Stimulated activated CD8-positive, alpha-beta memory T cell treated with anti-CD3 and anti-CD28 coated beads, Interleukin-7, amount 100 ng/mL, for 1 hour (primary cell): ENCODE data around the gene SETD4.

ENCODE experiments used
- DNase-seq, 2 donors: peaks; one replicate each; pipeline ENCODE4 v3.0.0-alpha.2; 2020; ENCODE audit warnings: low read depth in 2 of 2

SETD4 gene

DNA sequence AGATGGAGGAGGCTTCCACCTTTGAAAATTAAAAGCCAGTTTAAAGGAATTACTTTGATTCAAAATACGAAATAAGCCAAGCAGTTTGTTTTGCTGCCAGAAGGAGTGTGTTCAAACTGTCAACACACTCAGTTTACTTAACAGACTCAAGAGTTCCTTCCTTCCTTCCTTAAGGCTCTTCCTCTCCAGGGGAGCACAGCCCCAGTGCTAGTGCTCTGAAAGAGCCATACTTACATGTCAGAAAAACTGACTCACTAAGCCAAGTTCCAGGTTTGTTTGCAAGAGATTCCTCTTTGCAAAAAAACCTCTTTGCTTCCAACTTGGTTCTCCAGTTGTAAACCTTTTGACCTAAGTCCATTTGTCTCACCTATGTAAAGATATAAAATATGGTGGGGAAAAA is 14.3 kb downstream of the SETD4 start:
- DNase-seq, result no peak

DNA sequence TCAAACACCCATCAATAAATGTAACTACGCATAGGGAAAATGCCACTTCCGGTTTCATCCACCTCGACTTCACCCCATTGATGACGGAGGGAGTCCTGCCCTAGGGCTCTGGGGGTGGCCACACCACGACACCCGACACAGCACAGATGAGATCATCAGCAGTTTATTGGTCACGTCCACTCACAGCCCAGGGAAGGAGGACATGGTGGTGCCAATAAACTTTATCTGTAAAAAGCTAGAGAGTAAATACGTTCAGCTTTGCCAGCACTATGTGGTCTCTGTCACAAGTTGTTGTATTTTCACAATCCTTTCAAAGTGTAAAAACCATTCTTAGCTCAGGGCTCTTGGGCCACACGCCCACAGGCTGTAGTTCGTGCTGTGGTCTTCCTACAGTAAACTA is 16.3 kb downstream of the SETD4 start:
- DNase-seq, result no peak

DNA sequence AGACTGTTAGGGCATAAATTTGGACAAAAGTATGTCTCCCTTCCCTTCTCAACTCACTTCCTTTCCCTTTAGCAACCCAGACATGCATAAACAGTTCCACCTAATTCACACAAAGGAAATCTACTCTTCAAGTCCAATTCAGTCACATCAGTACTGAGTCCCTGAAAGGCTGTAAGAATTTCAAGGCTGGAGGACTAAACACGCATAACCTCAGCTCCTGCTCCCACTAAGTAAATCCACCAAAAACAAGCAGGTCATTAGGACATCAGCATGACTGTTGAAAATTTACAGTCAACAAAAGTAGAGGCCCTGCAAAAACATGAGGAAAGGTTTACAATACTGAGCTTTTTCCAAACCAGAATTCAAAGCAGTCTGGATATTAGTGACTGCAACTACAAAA is 18.4 kb downstream of the SETD4 start:
- DNase-seq, result no peak

DNA sequence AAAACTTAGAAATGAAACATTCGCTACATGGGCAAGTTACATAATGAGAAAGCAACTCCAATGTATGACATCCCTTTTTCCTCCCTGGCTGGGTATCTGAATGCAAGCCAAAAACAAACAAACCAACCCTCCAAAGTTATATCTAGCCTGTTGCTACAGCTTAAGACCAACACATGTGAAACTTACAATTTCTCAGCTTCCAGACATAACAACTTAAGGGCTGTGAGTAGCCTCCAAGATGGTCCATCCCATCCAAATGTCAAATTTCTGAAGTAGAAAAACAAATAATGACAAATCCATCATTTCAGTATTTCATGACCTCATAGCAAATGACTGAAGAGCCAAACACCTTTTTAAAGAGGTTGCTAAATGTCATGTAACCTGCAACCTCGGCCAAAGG is 19.9 kb downstream of the SETD4 start:
- no peak for DNase-seq

DNA sequence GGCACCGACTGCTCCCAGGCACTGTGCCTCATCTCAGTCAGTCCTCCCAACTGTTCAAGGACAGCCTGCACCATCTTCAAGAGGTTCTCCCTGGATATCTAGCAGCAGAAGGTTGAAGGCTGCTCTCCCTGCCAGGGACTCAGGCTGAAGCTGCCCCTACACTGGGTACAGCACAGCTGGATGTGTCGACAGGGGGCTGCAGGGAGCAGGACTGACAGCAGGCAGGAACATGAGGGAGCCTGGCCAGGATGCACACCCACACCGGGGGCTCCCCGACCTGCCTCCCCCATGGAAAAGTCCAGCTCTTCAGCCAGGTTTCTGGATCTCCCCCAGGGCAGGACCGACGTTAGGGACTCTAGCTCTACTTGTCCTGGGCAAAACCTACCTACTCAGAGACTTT is 20.5 kb downstream of the SETD4 start:
- DNase-seq, result no peak

DNA sequence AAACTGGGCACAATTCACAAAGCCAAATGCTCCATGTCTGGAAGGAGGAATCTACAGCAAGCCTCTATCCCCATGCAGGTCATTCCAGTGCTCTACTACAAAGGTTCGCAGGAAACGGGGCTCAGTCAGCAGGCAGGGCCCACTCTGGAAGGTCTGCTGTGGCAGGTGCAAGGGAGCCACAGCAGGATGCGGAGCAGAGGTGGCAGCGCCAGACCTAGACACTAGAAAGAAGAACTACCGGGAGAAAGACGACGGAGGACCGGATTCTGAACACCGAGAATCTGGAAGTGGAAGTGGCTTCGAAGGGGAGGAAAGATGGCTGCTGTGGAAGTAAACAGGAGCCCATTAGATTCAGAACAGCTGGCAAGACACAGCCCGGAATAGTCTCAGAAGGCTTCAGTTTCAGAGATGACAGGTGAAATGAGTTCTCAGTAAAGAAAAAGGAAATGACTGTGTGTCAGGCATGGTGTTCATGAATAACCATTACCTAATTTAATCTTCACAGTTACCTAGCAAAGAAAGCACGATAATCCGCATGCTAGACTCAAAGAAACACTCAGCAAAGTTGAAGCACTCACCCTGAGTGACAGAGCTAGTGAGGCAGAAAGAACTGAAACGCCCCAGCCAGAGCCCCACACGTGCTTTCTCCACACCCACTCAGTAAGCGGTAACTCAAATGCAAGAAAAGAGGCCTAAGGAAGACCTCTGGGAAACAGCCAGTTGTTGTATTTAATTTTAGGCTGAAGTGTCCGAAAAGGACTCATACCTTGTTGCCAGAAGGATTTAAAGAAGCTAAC is 21.4 kb downstream of the SETD4 start:
- DNase-seq, result no peak

DNA sequence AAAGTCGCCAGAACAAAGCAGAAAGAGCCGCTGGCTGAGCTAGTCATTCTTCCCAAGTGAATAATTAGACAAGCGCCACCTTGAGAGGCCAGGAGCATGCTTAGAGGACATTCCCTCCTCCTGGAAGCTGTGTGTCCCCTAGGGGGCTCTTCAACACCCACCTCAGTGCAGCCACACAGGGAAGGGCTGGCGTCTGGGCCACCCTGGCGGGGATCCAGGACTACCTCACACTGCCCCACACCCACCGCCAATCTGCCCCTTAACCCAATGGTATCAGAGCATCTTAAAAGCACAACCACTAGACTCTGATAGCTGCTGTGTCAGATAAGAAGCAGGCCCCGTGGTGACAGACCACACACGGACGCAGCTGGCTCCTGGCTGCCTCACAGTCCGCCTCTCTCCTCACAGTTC is 24.9 kb downstream of the SETD4 start:
- DNase-seq, result no peak

DNA sequence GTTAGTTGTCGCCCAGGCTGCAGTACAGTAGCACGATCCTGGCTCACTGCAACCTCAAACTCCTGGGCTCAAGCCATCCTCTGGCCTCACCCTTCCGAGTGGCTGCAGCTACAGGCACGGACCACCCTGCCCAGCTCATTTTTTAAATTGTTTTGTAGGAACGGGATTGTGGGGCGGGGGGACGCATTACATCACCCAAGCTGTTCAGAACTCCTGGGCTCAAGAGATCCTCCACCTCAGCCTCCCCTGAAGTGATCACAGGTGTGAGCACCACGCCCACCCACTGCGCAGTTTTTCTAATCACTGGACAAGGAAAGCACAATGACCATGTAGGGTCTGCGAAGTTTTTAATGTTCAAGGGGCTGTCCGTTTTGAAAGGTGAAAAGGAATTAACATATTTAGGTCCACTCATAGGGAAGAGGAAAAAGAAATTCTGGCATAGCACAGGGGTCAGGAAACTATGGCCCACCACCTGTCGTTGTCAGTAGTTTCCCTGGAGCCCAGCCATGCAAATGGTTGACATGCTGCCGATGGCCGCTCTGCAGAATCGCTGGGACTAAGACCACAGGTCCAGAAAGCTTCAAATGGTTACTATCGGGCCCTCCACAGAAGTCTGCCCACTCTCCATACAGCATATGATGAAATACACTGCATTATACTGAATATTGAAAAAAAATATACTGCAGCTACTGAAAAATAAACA is 26.0 kb downstream of the SETD4 start:
- no peak for DNase-seq

DNA sequence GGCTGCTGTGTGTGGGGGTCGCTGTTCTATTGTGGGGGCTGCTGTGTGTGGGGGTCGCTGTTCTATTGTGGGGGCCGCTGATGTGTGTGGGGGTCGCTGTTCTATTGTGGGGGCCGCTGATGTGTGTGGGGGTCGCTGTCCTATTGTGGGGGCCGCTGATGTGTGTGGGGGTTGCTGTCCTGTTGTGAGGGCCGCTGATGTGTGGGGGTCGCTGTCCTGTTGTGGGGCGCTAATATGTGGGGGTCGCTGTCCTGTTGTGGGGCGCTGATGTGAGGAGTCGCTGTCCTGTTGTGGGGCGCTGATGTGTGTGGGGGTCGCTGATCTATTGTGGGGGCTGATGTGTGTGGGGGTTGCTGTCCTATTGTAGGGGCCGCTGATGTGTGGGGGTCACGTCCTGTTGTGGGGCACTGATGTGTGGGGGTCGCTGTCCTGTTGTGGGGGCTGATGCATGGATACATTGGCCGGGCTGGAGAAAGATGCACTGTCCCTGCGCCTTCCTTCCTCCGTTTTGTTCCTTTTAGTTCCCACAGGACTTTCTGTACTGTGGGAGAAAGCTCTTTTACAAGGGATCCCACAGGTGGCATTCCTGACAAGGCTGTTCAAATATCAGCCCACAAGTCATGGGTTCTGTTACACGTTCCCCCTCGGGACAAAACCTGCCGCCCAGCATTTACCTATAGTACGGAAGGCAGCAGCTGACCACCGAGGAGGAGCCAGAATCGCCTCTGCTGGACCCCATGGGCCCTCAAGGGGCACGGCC is 27.5 kb downstream of the SETD4 start:
- no peak for DNase-seq

DNA sequence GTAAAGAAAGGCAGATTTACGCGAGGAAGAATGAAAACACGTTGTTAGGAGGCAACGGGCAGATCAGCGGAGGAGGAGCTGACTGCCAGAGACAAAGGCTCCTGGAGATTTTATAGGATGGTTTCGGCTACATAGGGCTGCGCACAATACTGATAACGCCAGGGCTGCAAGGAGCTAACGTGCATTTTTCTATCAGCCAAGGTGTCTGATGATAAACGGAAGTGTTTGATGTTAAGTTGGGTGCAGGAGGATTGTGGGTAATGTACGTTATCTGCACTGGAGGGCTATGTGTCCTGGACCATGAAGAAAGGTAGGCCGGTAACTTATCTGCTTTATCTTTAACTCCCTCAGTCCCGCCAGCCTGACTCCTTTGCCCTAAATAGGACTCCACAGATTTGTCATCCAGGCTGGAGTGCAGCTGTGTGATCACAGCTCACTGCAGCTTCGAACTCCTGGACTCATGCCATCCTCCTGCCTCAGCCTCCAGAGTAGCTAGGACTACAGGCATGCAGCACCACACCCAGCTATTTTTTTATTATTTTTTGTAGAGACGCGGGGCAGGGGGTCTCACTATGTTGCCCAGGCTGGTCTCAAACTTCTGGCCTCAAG is 29.6 kb downstream of the SETD4 start:
- no peak for DNase-seq

DNA sequence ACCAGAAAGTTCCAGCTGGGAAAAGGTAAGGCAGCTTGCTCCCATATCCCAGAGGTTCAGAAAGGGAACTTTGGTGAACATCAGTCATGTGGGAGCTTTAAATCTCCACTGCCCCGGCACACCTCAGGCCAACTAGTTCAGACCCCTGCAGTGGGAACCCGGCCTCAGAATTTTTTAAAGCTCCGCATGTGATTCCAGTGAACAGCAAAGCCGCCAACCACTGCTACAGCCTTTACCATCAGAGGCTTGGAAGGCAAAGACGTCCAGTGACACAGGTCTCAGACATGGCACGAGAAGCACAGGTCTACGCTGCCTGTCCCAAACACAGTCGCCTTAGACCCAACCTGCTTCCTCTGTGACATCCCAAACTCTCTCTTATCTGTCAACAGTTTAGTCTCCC is 31.0 kb downstream of the SETD4 start:
- no peak for DNase-seq

DNA sequence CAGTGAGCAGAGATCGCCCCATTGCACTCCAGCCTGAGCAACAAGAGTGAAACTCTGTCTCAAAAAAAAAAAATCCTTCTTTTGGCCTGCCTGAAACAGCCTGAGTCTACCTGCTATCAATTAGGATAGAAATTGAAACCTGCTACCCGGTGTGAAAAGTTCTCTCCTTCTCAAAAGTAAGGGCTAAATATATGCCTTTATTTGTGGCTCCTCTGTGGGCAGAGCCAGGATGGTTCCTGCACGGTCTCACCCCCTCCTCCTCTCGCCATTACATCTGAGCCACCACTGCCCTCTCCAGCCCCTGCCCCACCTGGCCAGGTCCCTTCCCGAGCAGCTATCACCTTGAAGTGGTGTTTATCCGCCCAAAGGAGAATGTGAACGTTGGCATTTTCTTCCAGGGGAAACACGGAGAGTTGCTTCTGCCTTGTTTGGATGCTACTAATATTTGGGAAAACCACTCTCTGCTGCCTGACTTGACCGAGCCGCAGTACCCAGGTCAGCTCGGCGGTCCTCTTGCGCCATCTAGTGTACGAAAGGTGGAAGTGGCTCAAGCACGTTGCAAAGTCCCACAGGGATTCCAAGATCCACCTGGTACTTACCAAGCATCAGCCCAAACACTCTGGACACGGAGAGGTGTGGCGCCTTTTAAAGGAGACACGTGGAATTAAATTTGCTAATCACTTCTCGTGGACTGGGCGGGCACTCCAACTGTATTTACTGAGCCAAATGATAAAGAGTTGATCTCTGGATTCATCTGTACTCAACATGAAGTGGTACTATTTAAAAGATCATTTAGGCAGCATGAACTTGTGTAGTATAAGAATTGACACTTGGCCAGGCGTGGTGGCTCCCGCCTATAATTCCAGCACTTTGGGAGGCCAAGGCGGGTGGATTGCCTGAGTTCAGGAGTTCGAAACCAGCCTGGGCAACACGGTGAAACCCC is 31.9 kb downstream of the SETD4 start:
- peak; percentile 37 to 47 for DNase-seq

DNA sequence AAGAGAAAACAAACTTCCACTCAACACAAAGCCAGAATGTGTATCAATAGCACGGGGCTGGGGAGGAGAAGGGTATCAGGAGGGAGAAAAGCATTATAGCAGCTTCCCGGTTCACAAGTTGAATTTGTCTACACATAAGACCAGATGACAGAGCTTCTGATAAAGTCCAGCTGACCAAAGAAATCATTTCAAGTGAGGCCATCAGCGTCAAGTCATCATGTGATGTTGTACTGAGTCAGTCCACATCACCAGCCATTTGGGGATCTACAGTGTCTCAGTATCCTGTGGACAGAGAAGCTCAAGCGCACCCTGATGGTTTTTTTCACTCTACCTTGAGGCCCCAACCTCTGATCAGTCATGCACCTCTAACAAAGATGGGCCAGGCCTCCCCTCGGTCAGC is 33.0 kb downstream of the SETD4 start:
- DNase-seq, result no peak

DNA sequence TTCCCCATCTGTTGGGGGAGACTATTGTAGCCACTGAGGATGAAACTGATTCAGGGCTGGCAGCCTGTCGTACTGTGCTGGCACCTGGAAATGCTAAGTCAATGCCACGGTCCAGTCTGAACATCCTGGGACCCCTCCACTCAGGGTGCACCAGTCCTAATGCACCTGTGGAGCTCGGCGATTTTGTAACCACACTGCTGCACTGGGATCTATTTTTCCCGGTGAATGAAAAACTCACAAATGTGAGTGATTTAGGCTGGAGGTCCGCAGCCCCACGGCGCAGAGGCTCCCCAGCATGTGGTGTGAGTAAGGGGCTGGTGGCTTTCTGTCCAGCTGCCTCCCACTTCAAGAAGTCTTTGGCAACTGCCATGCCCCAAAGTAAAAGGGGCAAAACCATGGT is 35.5 kb downstream of the SETD4 start:
- DNase-seq, result no peak

DNA sequence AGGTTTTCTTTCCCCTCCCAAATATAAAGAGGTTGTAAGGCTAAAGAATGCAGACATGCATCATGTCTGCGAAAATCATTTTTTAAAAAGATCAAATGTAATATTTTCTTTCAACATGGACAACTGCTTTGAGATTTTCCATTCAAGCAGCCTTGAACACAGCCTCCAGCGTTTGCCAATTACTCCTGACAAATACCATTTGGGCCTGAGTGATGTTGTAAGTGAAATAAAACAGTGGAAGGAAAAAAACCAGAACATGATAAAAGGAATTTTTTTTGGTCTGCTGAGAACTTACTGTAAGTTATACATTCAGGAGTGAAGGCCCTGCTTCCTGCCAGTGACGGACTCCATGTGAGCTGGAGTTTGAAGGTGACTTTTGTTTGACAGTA is 37.2 kb downstream of the SETD4 start:
- no peak for DNase-seq

DNA sequence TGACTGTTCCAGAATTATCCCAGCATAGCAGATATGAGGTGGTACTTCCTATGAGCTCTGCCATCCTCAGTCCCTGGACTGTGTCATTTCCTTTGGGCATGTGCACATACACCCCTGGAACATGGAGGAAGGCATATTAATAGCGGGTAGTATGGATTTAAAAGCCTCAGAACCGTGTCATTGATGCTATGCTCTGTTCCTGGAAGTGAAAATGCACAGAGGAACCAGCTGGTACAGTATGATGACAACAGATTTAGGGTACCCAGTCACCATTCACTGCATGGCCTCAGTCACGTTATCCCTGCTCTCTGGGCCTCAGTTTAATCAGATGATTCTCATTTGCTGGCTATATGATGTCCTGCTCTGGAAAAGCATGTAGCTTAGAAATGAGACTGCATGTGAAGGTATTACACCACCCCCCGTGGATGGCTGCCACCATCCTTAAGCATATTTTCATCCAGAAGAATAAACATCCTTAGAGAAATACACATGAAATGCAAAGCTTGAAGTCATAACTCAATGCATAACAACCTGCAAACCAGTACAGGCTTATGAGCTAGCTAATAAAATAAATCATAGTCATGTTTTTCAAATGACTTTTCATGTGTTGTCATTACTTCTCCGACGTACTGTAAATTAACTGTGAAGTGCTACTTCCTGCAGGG is 37.8 kb downstream of the SETD4 start:
- DNase-seq, result no peak

DNA sequence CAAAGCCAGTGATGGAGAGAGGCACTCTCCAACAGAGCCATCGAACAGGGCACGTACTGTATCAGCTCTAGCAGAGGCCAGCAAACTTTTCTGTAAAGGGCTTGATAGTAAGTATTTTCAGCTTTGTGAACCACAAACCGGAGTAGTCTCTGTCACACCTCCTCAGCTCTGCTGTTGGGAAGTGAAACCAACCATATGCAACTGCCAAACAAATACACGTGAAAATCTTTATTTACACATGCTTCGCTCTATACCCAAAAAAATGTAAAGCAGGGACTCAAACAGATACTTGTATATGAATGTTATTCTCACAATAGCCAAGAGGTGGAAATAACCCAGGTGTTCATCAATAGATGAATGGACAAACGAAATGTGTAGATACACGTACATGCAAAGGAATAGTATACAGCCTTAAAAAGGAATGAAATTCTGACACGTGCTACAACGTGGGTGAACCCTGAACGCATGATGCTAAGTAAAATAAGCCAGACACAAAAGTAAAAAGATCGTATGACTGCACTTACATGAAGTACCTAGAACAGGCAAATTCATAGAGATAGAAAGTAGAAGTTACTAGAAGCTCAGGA is 39.0 kb downstream of the SETD4 start:
- no peak for DNase-seq

DNA sequence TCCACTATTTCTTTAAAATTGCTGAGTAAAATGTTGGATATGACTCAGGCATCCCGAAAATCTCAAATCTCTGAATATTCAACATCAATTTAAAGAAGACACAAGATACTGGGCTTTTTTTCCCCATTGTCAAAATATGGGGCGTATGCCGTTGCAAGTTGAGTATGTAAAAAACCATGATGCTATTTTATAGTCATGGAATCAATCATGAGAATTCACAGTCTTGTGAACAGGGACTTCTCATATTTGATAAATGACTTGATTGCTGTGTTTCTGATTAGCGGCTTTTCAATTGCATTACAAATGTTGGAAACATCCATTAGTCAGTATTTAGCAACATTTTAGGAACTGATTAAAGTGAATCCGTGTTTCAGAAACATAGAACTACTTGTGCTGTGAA is 45.3 kb downstream of the SETD4 start:
- DNase-seq, result no peak

DNA sequence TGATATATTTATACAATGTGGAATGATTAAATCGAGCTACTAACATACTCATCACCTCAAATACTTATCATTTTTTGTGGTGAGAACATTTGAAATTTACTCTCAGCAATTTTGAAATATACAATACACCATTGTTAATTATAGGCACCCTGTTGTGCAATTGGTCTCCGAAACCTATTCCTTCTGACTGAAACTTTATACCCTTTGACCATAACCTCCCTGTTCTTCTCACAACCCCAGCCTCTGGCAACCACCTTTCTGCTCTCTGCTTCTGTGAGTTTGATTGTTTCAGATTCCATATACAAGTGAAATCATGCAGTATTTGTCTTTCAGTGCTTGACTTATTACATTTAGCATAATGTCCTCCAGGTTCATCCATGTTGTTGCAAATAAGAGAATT is 49.5 kb downstream of the SETD4 start:
- DNase-seq, result no peak

DNA sequence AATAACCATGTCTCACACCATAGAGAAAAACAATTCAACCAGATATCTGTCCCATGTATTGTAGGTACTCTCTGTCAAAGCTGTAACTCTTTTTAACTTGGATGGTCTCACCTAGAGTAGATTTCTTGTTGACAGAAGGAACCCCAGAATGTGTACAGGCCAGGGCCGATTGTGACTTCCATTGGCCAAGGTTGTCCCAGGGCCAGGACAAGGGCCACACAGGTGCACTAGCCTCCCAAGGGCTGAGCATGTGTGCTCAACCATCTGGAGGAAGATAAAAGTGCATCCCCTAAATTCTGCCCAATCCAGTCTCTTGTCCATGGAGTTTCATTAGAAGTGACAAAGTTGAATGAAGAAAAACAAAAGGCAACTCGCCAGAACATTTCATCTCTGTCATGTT is 51.8 kb downstream of the SETD4 start:
- no peak for DNase-seq
